HG02973 (cell line): ENCODE data around the gene HRH4.

Source experiments
- ATAC-seq: cut with Tn5 transposase; IDR thresholded peaks from one replicate; pipeline ENCODE4 v1.9.1; 2021; ENCODE audit warnings: moderate library complexity; ENCODE audit not compliant: unreplicated experiment

Gene HRH4

DNA sequence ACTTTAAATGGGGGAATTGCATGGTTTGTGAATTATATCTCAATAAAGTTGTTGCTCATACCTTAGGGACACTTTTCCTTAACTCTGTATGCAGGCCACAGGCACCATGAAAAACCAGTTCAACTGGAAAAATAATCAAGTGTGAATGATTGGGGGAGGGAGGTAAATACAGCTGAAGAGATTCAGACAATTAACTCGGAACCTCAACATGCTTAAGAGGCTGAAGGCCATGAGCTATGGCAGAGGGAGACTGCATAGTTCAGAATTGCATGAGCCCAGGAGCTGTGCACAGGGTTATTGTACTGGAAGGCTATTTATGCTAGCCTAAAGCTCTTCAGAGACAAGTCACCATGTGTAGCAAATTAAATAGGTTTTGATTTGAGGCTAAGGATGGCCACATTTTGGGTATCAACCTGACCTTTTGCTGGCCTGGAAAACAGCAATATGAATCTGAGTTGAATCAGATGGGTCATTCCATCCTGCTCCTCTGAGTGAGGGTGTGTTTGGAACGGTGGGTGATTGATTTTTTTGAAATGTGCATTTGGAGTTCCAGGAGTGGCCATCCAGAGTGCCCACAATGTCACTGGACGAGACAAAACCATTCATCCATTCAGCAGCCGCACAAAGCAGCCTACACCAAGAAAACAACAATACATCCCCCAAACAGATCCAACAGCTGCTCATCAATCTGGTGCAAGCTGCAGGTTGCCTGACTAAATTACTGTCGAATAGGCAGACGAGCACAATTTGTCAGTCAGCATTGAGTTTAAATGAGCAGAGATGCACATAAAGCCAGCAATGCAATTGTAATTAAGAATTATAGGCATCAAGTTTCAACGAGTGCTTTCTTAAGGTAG, 42.5 kb downstream of the HRH4 start:
- no peak for ATAC-seq

- ATAC-seq, result no peak
Measured at GRCh38 chr18:24504401-24504800, 44.0 kb downstream of the HRH4 start.

- ATAC-seq, result no peak
Measured at GRCh38 chr18:24506175-24506574, 45.7 kb downstream of the HRH4 start.

DNA sequence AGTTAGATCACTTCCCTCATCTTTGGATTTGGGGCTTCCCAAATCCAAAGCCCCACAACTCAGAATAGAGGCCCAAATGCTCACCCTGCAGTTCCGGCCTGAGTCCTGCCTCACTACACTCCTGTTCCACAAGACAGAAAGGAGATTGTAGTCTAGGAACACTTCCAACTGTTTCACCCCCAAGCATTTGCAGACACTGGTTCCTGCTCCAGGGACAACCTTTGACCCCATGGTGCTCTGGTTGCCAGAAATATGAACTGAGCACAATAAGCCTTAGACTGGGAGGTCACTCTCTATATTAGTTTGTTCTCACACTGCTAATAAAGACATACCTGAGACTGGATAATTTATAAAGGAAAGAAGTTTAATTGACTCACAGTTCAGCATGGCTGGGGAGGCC, 49.0 kb downstream of the HRH4 start:
- no peak for ATAC-seq

- ATAC-seq, result peak; percentile 77
Measured at GRCh38 chr18:24514439-24514838, 54.0 kb downstream of the HRH4 start.

DNA sequence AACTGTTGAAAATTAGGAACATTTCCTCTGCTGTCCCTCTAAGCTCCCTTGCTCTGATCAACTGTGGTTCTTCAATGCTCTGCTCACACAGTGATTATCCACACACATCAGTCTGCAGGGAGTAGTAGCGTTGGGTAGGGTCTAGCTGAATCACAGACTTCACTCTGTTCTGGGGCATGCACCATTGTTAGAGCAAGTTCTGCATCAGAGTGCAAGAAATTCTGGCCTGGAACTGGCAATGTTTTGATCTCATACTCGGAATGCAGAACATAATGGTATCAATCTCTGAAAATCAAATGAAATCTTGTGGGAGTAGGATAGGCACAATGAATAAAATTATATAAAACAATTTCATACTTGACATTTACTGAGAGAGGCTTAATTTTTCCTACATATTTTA, 55.3 kb downstream of the HRH4 start:
- no peak for ATAC-seq

- no peak for ATAC-seq
Measured at GRCh38 chr18:24516261-24516660, 55.8 kb downstream of the HRH4 start.

GRCh38 chr18:24517554-24517953, 57.1 kb downstream of the HRH4 start:
- no peak for ATAC-seq

GRCh38 chr18:24518596-24518995, 58.2 kb downstream of the HRH4 start:
- ATAC-seq, result no peak
